GM21786 (cell line): Measurements from ENCODE around the gene MACC1.
"Not testable (repeated sequence)": the region's sequence is repeated elsewhere in the genome, so short reads cannot be mapped to it uniquely, and the experiment has no call there.

Source experiments
- ATAC-seq: cut with Tn5 transposase; IDR thresholded peaks from one replicate; pipeline ENCODE4 v1.9.1; 2021; ENCODE audit not compliant: unreplicated experiment

Gene MACC1

DNA sequence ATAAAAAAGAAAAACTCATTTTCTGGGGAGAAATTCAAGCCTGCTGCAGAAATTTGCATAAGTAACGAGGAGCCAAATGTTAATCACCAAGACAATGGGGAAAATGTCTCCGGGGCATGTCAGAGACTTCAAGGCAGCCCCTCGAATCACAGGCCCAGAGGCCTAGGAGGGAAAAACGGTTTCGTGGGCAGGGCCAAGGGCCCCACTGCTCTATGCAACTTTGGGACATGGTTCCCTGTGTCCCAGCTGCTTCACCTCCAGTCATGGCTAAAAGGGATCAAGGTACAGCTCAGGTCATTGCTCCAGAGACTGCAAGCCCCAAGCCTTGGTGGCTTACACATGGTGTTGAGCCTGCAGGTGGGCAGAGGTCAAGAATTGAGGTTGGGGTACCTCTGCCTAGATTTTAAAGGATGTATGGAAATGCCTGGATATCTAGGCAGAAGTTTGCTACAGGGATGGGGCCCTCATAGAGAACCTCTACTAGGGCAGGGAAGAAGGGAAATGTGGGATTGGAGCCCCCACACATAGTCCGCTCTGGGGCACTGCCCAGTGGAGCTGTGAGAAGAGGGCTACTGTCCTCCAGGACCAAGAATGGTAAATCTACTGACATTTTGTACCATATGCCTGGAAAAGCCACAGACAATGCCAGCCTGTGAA lies 8.4 kb downstream of the MACC1 start:
- no peak for ATAC-seq

DNA sequence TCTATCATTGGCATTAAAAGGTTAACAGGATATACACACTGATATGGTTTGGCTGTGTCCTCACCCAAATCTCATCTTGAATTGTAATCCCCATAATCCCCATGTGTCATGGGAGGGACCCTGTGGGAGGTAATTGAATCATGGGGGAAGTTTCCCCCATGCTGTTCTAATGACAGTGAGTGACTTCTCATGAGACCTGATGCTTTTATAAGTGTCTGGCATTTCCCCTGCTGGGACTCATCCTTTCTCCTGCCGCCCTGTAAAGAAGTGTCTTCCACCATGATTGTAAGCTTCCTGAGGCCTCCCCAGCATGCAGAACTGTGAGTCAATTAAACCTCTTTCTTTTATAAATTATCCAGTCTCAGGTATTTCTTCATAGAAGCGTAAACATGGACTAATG lies 9.4 kb downstream of the MACC1 start:
- not testable (repeated sequence) for ATAC-seq

DNA sequence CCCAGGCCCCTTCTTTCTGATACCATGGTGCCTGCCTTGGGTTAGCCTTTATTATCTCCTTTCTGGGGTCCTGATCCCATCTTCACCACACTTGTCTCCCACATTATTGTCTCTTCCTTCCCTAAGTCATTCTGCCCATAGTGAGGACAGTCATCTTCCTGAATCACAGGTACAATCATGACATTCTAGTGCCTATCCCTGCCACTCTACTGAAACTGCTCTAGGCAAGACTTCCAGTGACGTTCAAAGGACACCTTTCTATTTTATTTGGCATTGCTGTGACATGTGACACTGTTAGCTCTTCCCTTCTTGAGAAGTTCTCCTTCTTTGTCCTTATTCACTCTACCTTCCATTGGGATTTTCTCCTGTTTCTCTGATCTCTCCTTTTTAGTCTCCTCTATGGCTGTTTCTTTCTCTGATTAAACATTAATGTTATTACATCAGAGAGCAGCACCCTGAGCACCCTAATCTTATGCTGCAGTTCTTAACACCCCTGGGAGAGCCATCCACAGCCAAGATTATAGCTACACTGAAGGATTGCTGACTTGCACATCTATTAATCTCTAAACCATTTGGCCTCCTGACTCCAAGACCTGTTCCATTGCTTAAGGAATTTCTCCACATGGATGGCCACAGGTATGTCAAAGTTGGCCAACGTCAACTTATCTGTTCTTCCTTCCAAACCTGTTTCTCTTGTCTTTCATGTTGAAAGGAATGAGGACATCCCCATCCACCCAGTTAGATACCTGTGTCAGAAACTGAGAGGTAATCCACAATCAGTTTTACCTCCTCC lies 10.9 kb downstream of the MACC1 start:
- ATAC-seq = no peak

DNA sequence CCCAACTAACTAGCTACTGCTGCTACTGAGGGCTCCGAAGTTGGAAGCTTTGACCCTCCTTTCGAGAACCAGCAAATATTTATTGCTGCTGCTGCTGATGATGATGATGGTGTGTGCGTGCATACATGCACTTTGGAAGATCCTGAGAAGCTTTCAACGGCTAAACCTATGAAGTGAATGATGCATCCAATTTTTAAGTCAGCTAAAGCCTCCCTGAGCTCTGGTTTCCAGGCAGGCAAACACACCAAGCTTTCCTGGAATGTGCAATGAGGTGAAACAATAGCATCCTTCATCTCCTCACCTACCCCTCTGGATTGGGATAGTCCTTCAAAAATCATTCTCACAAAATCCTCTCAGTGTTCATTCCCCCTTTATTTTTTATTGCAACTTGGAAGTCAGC lies 13.9 kb downstream of the MACC1 start:
- ATAC-seq = no peak

DNA sequence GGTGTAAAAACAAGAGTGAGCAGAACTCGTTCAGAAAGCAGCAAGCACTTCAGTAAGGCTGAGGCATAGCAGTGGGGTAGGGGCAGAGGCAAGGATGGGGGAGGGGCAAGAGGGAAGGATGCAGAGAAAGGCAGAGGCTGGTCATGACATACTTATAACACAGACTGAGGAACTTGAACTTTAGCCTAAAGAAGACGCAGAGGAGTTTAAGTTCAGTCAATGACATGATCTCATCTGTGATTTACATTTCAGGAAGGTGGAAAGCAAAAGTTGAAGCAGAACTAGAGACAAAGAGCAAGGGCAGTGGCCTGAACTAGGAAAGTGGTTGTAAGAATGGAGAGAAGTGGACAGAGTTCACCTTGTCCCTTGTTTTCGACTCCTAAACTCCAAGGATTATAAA lies 15.8 kb downstream of the MACC1 start:
- peak; percentile 58 for ATAC-seq

DNA sequence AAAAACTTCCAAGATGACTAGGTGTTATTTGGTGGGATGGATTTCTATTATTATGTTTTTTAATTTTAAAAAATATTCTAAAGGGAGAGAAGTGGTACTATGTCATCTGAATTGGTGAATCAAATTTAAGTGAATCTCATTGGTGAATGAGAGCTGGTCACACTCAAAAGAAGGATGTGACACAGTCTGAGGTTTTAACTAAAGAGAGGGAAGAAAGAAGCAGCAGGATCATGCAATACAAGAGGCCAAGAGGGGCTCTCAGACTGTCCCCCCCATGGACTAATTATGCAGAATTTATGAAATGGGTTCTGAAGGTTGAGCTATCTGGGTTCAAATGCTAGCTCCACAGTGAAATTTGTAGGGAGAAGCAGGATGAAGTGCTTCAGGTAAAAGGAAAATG lies 16.2 kb downstream of the MACC1 start:
- ATAC-seq = no peak

DNA sequence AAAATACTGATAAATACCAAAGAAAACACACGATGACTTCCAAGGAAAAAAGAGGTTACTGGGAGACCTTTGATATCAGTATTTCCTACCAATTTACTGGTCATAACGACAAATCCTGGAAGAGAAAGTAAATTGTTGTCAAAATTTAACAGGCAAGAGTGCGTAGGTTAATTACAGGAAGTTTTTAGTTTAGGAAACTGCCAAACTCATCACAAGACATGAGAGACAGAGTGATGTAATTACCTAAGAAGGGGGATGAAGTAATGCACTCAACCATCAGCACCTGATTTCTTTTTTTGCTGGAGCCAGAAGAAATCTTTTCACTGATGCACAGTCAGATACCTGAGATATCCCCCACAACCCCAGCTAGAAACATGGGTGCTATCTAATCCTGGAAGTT lies 16.8 kb downstream of the MACC1 start:
- ATAC-seq = peak; percentile 34

DNA sequence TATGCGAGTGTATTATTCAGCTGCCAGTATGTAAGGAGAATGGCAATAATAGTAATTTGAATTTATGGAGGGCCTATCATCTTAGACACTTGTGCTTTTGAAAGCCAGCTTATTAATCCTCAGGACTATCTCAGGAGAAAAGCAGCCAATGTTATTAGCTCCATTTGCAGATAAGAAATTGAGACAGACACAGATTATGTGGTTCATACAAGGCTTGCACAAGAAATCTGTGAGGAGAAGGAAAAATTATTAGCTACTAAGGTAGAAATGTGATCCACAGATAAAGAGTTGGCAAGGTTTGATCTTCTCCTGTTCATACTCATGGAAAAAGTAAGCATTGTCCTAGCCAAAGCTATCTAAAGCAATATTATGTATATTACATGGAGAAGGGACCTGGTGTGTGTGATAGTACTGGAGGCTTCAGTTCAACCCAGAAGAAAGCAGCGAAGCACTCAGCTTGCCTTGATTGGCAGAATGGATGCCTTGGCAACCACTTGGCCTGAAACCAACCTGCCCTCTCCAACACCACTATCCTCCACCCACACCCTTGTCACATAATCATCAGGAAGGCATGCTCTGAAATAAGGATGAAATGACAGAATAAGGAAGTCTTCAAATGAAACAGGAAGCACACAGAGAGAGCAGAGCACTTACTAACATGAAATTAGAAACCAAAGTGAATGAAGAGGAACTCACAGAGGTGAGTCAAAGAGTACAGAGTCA lies 18.0 kb downstream of the MACC1 start:
- ATAC-seq = peak; percentile 86

DNA sequence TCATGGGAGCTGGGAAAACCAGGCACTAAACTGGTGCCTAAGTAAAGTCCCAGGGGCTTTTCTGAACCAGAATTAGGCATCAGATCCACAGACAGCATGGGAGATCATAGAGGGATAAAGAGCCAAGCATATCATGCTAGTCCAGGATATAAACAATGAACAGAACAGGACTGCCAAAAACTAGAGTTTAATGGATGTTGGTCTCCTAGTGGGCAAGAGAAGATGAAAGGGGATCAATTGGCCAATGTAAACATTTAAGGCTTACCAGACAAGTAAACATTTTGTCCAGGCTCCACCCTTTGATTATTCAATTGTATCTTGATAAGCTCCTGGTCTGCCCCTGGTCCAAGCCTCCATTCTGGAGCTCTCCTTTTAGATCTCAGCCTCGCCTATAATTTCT lies 18.9 kb downstream of the MACC1 start:
- ATAC-seq = no peak

DNA sequence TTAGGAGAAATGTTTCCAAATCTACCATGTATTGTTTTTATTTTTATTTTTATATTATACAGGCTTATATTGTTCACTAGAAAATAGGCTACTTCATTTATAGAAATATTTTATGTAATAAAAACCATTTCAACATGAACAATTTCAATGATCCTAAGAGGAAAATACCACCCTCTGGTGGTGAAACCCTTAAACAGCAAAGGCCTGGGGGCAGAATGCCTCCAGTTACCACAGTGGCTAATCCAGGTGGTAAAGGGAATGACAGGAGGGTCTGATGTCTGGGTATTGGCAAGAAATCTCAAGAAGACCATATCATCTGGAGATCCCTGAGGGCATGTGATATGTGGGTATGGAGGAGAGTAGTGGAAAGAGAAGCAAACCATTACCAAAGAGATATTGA lies 19.3 kb downstream of the MACC1 start:
- ATAC-seq = no peak

DNA sequence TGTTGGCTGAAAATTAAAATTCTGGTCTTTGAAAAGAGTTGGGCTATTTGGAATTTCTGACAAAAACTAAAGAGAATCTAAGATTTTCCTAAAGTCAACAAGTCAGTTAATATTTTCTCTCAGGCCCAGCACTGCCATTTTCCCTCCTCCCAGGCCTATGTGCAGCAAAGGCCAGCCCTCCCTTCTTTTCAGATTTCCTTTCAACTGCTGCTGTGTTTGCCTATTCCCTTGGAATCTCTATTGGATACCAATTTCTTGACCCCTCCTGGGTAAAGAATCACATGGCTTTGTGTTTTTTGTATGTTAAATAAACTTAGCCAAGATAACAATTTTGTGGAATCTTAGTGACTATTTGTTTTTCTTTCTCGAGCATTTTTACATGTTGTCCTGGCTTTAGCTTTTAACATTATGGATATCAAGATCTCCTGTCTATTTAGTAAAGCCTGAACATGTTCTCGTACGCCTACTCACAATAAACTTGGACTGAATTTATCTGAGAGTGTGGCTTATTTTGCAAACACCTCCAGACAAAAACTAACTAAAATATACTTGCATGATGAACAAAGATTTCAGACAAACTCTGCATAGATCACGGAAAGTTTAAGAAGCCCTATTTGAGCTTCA lies 19.9 kb downstream of the MACC1 start:
- no peak for ATAC-seq

DNA sequence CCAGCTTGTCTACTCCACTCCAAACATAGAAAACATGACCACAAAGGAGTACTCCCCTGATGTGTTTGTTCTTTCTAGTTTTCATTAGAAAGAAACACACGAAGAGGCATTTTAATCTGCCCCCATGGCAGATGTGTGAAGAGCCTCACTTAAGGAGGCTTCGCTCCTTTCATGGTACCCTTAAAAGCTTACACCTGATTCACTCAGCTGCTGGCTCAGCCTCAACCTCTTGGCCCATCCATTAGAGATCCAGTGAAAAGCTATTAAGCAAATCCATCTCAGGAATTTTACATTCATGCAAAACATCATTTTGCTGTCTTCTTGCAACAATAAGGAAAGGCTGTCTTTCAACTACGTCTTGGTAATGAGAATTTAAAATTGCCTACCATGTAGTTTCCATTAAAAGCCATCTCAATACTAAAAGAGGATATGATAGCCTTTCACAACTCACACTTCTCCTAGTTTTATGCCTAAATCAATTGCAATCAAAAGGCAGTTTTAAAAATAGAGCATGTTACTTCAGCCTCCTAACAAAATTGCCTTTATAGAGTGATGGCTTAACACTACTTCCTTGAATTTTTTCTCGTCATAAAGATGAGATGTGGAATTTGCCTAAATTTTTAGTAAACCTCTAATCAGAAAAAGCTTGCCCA lies 22.7 kb downstream of the MACC1 start:
- no peak for ATAC-seq

DNA sequence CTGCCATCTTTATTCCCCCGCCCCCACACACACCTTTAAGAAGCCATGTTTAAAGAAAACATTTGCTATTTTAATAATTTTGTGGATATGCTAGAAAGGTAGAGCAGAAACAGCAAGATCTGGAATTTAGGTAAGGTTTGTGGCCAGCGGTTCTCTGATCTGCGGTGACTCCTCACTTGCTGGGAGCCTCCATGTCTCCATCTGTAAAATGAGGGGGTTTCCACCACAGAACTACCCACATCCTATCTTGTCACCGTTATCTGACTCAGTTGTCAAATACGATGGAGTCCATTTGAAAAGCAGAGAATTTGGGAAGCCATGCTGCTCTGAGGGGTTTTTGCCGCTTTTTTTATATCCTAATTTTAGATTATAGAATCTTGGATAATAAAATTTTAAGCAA lies 23.3 kb downstream of the MACC1 start:
- no peak for ATAC-seq

DNA sequence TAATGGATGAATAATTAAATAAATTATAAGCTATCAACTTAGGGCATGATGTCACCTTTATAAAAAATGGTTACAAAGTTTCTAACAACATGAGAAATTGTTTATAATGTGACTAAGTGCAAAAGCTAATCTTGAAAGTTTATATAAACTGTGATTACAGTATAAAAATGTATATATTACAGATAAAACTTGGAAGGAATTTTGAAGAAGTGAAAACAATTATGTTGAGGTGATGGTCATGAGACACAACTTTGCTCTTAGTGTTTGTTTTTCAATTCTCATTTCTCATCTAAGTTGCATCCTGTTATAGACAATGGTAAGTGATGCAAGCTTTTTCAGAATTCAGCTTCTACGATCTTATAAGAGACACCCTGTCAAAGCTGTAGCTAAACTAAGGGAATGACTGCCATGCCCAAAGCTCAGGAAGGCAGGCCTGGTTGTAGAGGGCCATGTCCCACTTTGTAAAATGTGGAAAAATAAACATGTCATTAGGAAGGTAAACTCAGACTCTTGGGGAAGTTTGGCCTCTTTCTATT lies 23.9 kb downstream of the MACC1 start:
- peak; percentile 90 for ATAC-seq

DNA sequence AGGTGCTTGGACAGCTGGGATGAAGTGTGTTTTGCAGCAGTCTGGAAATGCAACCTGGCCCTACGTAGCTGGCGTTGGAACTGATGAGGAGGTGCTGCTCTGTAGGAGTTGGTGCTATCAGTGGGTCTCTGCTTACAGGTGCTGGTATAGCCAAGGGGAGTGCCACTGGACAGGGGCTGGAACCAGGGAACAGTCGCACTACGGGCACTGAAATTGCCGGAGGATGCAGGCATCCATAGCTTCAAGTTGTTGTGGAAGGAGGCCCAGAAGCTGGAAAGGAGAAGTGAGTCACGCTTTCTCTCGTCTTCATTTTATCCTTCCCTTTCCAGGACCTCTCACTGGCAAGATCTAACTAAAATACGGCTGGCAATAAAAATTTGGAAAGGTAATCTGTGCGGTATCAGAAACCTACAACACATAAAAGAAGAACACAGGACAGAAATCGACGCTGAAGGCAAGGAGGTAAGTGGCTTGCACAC lies 25.8 kb downstream of the MACC1 start:
- ATAC-seq = no peak

DNA sequence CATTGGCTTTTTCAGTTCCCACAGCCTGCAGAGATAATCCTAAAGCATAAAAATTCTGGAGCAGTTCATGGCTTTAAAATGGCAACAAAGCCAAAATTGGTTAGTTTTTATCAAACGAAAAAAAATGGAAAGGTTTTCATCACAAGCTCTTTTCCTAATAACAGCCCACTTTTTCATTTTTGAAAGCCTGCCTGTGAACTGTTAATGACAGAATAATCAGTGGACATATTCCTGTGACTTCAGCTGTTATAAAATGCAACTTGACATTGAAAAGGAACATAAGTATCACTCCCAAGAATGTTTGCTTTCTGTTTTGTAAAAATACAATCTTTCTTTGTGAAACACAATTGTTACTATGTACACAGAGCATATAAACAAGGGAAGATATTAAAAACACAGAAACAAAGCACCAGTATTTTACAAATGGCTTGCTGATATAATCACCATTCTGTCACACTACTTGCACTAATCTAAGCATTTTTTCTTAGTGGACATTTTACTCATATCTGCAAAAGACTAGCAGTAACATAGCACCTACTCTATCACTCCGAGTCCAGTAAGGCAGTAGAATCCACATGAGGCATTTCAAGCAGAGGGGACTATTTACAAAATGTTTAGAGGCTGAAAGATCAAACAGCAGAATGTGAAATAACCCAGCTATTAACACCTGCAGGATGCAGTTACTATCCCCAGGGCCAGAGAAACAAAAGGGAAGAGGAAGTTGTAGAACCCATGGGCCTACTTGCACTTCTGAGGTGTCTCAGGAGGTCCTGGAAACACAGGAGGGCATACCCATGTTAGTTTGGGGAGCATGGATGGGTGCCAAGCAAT lies 26.4 kb downstream of the MACC1 start:
- no peak for ATAC-seq

DNA sequence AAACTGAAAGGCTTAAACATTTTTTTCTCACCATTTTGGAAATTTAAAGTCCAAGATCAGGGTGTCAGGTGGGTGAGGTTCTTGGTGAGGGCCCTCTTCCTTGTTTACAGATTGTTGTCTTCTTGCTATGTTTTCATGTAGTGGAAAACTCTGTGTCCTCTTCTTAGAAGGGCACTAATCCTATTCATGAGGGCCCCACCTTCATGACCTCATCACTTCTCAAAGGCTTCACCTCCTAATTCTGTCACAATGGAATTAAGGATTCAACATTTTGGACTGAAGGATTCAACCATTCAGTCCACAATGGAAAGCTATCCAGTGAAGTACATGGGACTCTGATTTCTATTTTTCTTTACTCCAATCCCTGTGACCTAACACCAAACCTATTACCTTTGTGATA lies 27.3 kb downstream of the MACC1 start:
- ATAC-seq = no peak

DNA sequence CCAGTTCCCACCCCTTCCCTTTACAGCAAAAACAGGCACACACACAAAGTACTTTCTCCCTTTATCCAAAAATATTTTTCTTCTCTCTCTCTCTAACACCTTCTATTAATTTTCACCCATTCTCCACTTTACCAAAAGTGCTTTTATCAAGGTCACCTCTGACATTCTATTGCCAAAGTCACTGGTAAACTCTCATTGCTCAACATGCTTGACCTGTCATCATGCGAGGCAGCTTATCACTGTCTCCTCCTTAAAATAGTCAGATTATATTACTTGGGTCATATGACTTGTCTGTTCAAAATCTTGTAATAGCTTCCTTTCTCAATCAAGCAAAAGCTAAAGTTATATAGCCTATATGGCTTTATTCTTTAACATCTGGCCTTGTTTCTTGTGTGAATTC lies 28.6 kb downstream of the MACC1 start:
- no peak for ATAC-seq

DNA sequence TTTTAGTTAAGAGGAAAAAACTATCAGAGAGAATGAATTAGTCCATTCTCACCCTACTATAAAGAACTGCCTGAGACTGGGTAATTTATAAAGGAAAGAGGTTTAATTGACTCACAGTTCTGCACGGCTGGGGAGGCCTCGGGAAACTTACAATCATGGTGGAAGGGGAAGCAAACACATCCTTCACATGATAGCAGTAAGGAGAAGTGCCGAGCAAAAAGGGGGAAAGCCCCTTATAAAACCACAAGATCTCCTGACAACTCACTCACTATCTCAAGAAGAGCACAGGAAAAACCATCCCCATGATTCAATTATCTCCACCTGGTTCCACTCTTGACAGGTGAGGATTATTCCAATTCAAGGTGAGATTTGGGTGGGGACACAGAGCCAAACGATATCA lies 29.3 kb downstream of the MACC1 start:
- ATAC-seq = not testable (repeated sequence)

DNA sequence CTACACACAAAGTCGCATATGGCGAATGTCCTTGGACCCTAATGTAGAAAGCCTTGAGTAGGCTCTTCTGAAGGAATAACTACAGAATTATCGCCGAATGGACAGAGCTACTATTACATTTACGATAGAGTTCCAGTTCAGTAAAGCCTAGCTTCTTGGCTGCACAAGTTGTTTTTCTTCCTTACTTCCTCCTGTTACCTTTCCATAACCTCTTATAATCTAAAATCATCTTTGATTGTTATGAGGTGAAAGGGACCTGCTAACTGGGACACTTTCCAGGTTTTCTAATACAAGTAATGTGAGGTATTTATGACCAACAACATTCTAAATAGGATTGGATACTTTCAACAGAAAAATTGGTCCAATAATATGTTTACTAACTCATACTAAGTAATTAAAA lies 31.2 kb downstream of the MACC1 start:
- no peak for ATAC-seq
